Epithelial cell of alveolus of lung (primary cell): ENCODE measurements around the gene HSPA2. TPM values are rescaled to one million over a fixed set of nuclear protein-coding genes. Genes with fewer than 3 reads are reported as not detected.

Source experiments
- total RNA-seq: library from RNA; depleted of rRNA; stranded (reverse); fragments of >200 nt; gene quantifications from 2 replicates; pipeline ENCODE4 v1.2.1, GENCODE V29; 2015

Gene HSPA2
- 7.7 and 12.5 TPM in 2 replicates for total RNA-seq

DNA sequence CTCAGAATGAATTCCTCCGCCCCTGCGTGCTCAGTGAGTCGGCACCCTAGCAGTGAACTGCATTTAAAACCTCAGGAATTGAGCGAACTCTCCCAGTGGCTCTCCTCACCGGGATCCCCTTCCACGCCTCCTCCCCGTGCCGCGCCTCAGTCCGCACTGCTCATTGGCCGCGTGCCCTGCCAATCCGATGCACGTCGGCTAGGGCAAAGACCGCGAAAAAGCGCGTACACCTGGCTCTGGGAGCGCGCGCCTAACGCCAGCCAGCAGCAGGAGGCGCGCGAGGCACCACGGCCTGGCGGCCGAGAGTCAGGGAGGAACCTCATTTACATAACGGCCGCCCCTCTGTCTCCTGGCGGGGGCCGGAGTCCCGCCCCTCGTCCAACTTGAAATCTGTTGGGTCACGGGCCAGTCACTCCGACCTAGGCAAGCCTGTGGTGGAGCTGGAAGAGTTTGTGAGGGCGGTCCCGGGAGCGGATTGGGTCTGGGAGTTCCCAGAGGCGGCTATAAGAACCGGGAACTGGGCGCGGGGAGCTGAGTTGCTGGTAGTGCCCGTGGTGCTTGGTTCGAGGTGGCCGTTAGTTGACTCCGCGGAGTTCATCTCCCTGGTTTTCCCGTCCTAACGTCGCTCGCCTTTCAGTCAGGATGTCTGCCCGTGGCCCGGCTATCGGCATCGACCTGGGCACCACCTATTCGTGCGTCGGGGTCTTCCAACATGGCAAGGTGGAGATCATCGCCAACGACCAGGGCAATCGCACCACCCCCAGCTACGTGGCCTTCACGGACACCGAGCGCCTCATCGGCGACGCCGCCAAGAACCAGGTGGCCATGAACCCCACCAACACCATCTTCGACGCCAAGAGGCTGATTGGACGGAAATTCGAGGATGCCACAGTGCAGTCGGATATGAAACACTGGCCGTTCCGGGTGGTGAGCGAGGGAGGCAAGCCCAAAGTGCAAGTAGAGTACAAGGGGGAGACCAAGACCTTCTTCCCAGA is at the start of gene HSPA2:
Gene HSPA2 (plus strand): TSS at position 534 of the 995 bp plus-strand sequence. CDS start 109 bp downstream, at position 643.

GRCh38 chr14:64503434-64504309 is 36.9 kb upstream of the HSPA2 start, which contains the start of gene ZBTB25:
Gene ZBTB25 (minus strand): TSS chr14:64503838. CDS start chr14:64490533, 13,305 bp downstream.

DNA sequence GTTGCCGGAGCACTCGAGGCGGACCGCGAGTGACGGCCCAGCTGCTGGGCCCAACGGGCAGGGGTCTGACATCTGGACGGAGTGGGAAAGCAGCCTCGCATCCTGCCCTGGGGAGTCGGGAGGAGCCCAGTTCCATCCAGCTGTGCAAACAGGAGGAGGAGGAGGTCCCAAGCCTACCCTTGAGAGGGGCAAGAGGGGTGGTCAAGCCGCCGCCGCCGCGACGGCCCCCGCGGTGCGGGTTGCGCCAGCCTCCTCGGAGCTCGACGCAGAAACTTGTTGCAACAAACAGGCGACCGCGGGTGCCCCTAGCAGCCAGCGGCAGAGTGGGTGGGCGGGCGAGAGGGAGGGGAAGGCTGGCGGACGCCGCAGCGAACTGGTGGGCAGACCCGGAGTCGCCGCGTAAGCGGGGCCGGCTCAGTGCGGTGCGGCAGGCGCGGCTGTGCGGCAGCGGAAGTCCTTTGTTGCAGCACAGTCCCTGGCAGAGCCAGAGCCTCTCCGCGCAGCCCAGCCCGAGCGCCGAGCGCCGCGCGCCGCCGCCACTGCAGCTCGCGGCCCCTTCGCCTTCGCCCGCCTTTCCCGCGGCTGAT is 36.1 kb upstream of the HSPA2 start, which contains the start of gene ZBTB1:
Gene ZBTB1 (plus strand): TSS at position 461 of the 587 bp plus-strand sequence. CDS start 16,735 bp downstream, outside the sequence.

DNA sequence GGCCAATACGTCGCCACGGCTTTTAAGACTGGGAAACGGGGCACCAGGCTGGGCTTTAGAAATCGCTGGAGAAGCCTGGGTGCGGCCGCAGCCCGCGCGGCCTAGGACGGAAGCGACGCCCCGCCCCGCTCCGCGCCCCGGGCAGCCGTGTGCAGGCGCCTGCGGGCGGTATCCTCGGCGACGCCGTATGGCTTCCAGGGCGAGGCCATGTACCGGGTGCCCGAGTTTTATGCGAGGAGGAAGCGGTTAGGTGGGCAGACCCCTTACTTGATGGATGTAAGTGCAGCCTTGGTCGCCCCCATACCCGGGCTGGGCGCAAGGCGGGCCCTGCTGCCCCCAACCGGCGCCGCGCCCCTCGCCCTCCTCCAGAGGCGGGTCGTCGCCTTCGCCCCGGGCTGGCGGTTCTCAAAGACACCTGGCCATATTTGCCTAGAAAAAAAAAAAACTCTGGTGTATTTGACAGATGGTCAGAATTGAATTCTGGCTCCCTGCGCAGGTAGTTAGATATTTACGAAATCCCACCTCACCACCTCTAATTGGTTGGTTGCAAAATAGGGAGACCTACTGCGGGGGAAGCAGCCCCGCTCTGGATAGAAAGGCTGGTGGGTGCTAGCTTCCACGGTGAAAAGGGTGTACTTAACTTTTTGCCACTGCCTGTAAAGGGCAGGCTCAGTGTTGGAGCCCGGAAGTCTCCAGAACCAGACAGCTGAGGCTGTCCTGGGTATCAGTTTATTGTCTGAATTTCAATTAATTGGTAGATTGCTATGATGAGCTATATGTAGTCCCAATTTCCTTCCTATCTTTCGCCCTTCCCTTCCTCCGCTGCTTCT is 9.5 kb downstream of the HSPA2 start, which contains the start of gene PPP1R36:
Gene PPP1R36 (plus strand): TSS at position 171 of the 830 bp plus-strand sequence. CDS start 37 bp downstream, at position 208.

Other genes starting within 250 kb of the HSPA2 start
- gene ESR2, start 246.4 kb upstream of the HSPA2 start, total RNA-seq: 0.40 and 0.91 TPM in 2 replicates
- 13.3 and 38.7 TPM in 2 replicates for gene MTHFD1, start 152.4 kb upstream of the HSPA2 start, total RNA-seq
- gene AKAP5, start 75.2 kb upstream of the HSPA2 start, total RNA-seq: 0.08 and 0.26 TPM in 2 replicates
- 3.6 and 6.6 TPM in 2 replicates for gene ZBTB25, start 36.9 kb upstream of the HSPA2 start, total RNA-seq
- gene ZBTB1, start 36.0 kb upstream of the HSPA2 start, total RNA-seq: 23.0 and 44.2 TPM in 2 replicates
- gene PPP1R36, start 9.2 kb downstream of the HSPA2 start, total RNA-seq: under 0.01 and 5.1 TPM in 2 replicates
- gene PLEKHG3, start 163.7 kb downstream of the HSPA2 start, total RNA-seq: 3.2 and 8.5 TPM in 2 replicates